GM23338 (cell line): ENCODE results near the gene MRPS21. TPM values are rescaled to one million over a fixed set of nuclear protein-coding genes. Genes with fewer than 3 reads are reported as not detected.

Experiments used
- ATAC-seq: fragments of 200-7000 bp; cut with Tn5 transposase; 3 replicates; pipeline ENCODE4 v1.9.1; 2020
- DNase-seq: peaks from one replicate; pipeline ENCODE4 v3.0.0-alpha.2; 2015; ENCODE audit warnings: low spot score
- H2AFZ ChIP-seq: fragments of 200-600 bp; sonication (generic); 2 replicates; pipeline ENCODE4 v1.8.0; 2016; ENCODE audit warnings: antibody characterized with exemption, mild to moderate bottlenecking, moderate library complexity
- H3F3A ChIP-seq: fragments of 200-600 bp; sonication (generic); replicated peaks from 2 replicates; pipeline ENCODE4 v1.8.0; 2017; ENCODE audit warnings: antibody characterized with exemption, mixed run types, low read depth
- H3K27ac ChIP-seq: fragments of 200-600 bp; sonication (generic); 2 replicates; pipeline ENCODE4 v1.6.1; 2016; ENCODE audit warnings: low read depth
- H3K27me3 ChIP-seq: fragments of 200-600 bp; sonication (generic); 2 replicates; pipeline ENCODE4 v1.8.0; 2016; ENCODE audit warnings: mild to moderate bottlenecking, mixed run types, moderate library complexity; ENCODE audit not compliant: insufficient read depth
- H3K36me3 ChIP-seq: fragments of 200-600 bp; sonication (generic); 2 replicates; pipeline ENCODE4 v1.8.0; 2016; ENCODE audit warnings: mild to moderate bottlenecking; ENCODE audit not compliant: insufficient read depth
- H3K4me1 ChIP-seq: fragments of 200-600 bp; sonication (generic); 2 replicates; pipeline ENCODE4 v1.8.0; 2016; ENCODE audit warnings: mild to moderate bottlenecking, moderate library complexity; ENCODE audit not compliant: insufficient read depth
- H3K4me2 ChIP-seq: fragments of 200-600 bp; sonication (generic); 2 replicates; pipeline ENCODE4 v1.7.1; 2017; ENCODE audit warnings: mixed run types
- H3K4me3 ChIP-seq: fragments of 200-600 bp; sonication (generic); 2 replicates; pipeline ENCODE4 v1.6.1; 2016; ENCODE audit warnings: mixed run types
- H3K79me2 ChIP-seq: fragments of 200-600 bp; sonication (generic); replicated peaks from 2 replicates; pipeline ENCODE4 v1.8.0; 2017; ENCODE audit warnings: mild to moderate bottlenecking; ENCODE audit not compliant: insufficient read depth
- H3K9me2 ChIP-seq: fragments of 200-600 bp; sonication (generic); 2 replicates; pipeline ENCODE4 v1.8.0; 2017; ENCODE audit not compliant: insufficient read depth
- H4K20me1 ChIP-seq: fragments of 200-600 bp; sonication (generic); replicated peaks from 2 replicates; pipeline ENCODE4 v1.8.0; 2017; ENCODE audit warnings: mild to moderate bottlenecking; ENCODE audit not compliant: insufficient read depth
- H3K27ac Mint-ChIP-seq: 2 replicates; pipeline ENCODE4 v1.8.0; 2020; ENCODE audit warnings: inconsistent platforms, mild to moderate bottlenecking, moderate library complexity, mixed read lengths
- H3K27me3 Mint-ChIP-seq: 3 replicates; pipeline ENCODE4 v1.8.0; 2022; ENCODE audit warnings: low read depth, mild to moderate bottlenecking, moderate library complexity, mixed read lengths, inconsistent platforms; ENCODE audit not compliant: insufficient read depth, poor library complexity
- H3K36me3 Mint-ChIP-seq: 3 replicates; pipeline ENCODE4 v1.8.0; 2021; ENCODE audit warnings: low read depth, mild to moderate bottlenecking, inconsistent platforms, moderate library complexity, mixed read lengths
- H3K4me1 Mint-ChIP-seq: 3 replicates; pipeline ENCODE4 v1.8.0; 2020; ENCODE audit warnings: mild to moderate bottlenecking, inconsistent platforms, mixed read lengths
- H3K4me3 Mint-ChIP-seq: 3 replicates; pipeline ENCODE4 v1.8.0; 2021; ENCODE audit warnings: moderate library complexity, mild to moderate bottlenecking, inconsistent platforms, mixed read lengths
- H3K9me3 Mint-ChIP-seq: 3 replicates; pipeline ENCODE4 v1.8.0; 2020; ENCODE audit warnings: moderate library complexity, mild to moderate bottlenecking, inconsistent platforms, mixed read lengths
- CREB1 ChIP-seq: fragments of 250-450 bp; sonication (Bioruptor Pico); IDR thresholded peaks from 2 replicates; pipeline ENCODE4 v1.5.0; 2020; ENCODE audit warnings: low read depth, mild to moderate bottlenecking, moderate library complexity
- CTCF ChIP-seq, 2 experiments: fragments of 200-600 bp in 1 of 2; sonication (generic) in 1 of 2; conservative IDR thresholded peaks; 2 replicates each; pipeline versions ENCODE4 v1.5.1 to v1.6.1; 2016 to 2017; ENCODE audit warnings: antibody characterized with exemption in 2 of 2, low read depth in 2 of 2, mild to moderate bottlenecking in 2 of 2, moderate library complexity in 1 of 2
- EZH2phosphoT487 ChIP-seq: fragments of 200-600 bp; sonication (generic); IDR thresholded peaks from one replicate; pipeline ENCODE4 v1.8.1; 2018; ENCODE audit warnings: antibody characterized with exemption; ENCODE audit not compliant: unreplicated experiment
- POLR2AphosphoS5 ChIP-seq: IDR thresholded peaks from 2 replicates; pipeline ENCODE4 v1.6.1; 2016; ENCODE audit warnings: antibody characterized with exemption, low read depth
- ZNF114 ChIP-seq: fragments of 250-450 bp; sonication (Bioruptor Pico); IDR thresholded peaks from 2 replicates; pipeline ENCODE4 v1.5.0; 2020; ENCODE audit warnings: mild to moderate bottlenecking, moderate library complexity
- ZNF331 ChIP-seq: fragments of 250-450 bp; sonication (Bioruptor Pico); IDR thresholded peaks from 2 replicates; pipeline ENCODE4 v1.5.0; 2020; ENCODE audit warnings: low read depth, mild to moderate bottlenecking, moderate library complexity
- ZNF462 ChIP-seq: fragments of 250-450 bp; sonication (Bioruptor Pico); IDR thresholded peaks from 2 replicates; pipeline ENCODE4 v1.5.0; 2020; ENCODE audit warnings: mild to moderate bottlenecking, moderate library complexity
- polyA plus RNA-seq: library from polyadenylated mRNA; unstranded; fragments of >200 nt; fragmentation: Nextera tagmentation; extraction: Ambion mirVana; gene quantifications from 2 replicates; pipeline ENCODE4 v1.2.1, GENCODE V29; 2016
- total RNA-seq: library from RNA; depleted of rRNA; stranded (reverse); fragments of >200 nt; shearing (Covaris generic); gene quantifications from 2 replicates; pipeline ENCODE4 v1.2.3, GENCODE V29; 2014

Gene MRPS21
- total and polyA plus RNA-seq, 2 experiments from 2014 or later: 51.2 to 313 TPM

DNA sequence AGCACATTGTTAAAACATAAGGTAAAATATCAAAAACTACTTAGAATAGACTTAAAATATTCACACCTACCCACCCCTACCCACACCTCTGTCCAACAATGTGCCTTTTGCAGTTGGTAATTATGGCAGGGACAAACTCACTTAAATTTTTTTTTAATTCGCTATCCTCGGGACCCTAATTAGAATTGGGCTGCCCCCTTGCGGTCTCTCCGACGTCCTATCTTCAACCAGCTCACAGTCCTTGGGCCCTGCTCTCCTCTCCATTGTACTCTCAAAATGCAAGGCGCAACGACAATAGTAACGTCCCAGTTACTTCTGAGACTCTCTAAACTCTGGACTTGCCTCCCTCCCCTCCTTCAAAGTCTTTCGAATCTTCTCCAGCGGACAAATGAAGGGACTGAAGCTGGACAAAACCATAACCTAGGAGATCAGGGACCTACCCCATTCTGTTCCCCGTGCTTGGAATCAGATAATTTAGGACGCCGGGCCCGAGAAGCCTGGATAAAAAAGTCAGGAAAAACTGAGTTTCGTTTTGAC lies 12.4 kb upstream of the MRPS21 start:
- Histone ChIP-seq H4K20me1 (no peaks in the 10 kb centered on the region), H3K36me3 (no peaks in the 10 kb centered on the region), H3K27me3 (peaks cover 13% of the 10 kb centered on the region), H3K27ac (peak overlapping the region; percentile 28; the same call in 1 of the 2 replicates), H3K79me2 (no peaks in the 10 kb centered on the region), H3K4me1 (peaks cover 15% of the 10 kb centered on the region), H3K4me2 (peak overlapping the region; percentile 85), H3F3A (peaks cover 3% of the 10 kb centered on the region; the same call in 1 of the 2 replicates), H3K9me2 (no peaks in the 10 kb centered on the region), H3K4me3 (peak overlapping the region; percentile 60), H2AFZ (no peak overlapping the region)
- Mint-ChIP-seq H3K36me3 (peaks cover 15% of the 10 kb centered on the region), H3K9me3 (no peaks in the 10 kb centered on the region), H3K4me3 (peak overlapping the region; percentile 91), H3K27ac (peak overlapping the region; percentile 93), H3K4me1 (peaks cover 18% of the 10 kb centered on the region), H3K27me3 (peaks cover 19% of the 10 kb centered on the region)
- peak; percentile 89 for DNase-seq
- peak; percentile 78 to 79 for TF ChIP-seq CTCF (conservative IDR thresholded peaks at IDR 0.05; ENCODE audit: low read depth in 2 of 2)
- no peak for TF ChIP-seq CREB1 (CRISPR knock-in tag)
- peak; percentile 68 for ATAC-seq

DNA sequence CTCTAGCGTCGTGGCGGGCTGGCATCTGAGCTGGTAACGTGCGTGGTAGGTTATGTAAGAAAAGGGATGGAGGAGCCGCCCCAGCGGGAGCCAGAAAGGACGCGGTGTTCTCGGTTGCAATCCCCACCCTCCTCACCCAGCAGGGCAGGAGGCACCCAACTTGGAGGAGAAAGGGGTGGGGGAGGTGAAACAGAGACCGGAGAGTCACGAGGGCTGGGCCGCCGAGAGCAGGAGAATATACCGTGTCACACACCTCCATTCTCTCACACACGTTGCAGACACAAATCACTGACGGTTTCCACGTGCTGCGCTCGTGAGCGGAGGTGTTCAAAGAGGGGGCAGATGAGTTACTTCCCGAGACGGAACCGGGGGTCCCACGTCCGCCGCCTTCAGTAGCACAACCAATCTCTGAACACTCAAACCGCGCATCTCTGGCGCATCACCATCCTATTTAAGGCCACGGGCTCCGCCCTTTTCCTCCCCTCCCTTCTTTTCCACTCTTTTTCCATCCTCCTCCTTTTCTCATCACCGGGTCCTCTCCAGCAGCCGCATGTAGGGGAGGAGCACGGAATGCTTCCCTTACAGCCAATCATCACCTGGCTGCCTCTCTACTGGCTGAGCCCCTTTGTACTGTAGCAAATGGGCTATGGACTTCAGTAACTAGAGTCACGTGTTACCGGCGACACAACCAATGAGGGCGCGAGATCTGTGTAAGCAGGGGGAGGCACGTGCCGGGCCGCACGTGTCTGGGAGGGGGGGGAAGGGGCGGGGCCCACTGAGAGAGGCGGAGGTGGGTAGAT lies 11.7 kb upstream of the MRPS21 start, which contains the start of gene CIART:
TSS of gene CIART (plus strand) at position 797 of the 800 bp plus-strand sequence. CDS start 714 bp downstream, outside the sequence.
- no peak for TF ChIP-seq ZNF114 (CRISPR knock-in tag)
- TF ChIP-seq POLR2AphosphoS5: peak; percentile 63
- TF ChIP-seq ZNF331 (CRISPR knock-in tag): no peak
- TF ChIP-seq CREB1 (CRISPR knock-in tag): peak; percentile 56; the same call in 1 of the 2 replicates
- no peak for TF ChIP-seq ZNF462 (CRISPR knock-in tag)
- TF ChIP-seq EZH2phosphoT487: no peak
- DNase-seq: peak; percentile 99
- Mint-ChIP-seq H3K27ac (peak within 1 kb of the TSS; percentile 96), H3K9me3 (no peaks in the 10 kb centered on the region), H3K36me3 (peaks cover 17% of the 10 kb centered on the region; the same call in 2 of the 3 replicates), H3K4me1 (peaks cover 18% of the 10 kb centered on the region), H3K4me3 (peak within 1 kb of the TSS; percentile 91), H3K27me3 (peaks cover 19% of the 10 kb centered on the region)
- Histone ChIP-seq H3K36me3 (no peaks in the 10 kb centered on the region), H3K27ac (peak within 1 kb of the TSS; percentile 28; the same call in 1 of the 2 replicates), H3K4me3 (peak within 1 kb of the TSS; percentile 60), H4K20me1 (no peaks in the 10 kb centered on the region), H3K4me2 (peak within 1 kb of the TSS; percentile 85), H3F3A (peaks cover 3% of the 10 kb centered on the region; the same call in 1 of the 2 replicates), H3K27me3 (peaks cover 13% of the 10 kb centered on the region), H3K79me2 (no peaks in the 10 kb centered on the region), H3K4me1 (peaks cover 15% of the 10 kb centered on the region), H2AFZ (peak within 1 kb of the TSS; percentile 92), H3K9me2 (no peaks in the 10 kb centered on the region)
- ATAC-seq: peak; percentile 95
